HCT116 (cell line): Measurements from ENCODE around the gene DEPDC7. TPM values are rescaled to one million over a fixed set of nuclear protein-coding genes. Genes with fewer than 3 reads are reported as not detected.

Experiments
- ATAC-seq: fragments of 200-7000 bp; cut with Tn5 transposase; 2 replicates; pipeline ENCODE4 v1.9.1; 2020; ENCODE audit warnings: mild to moderate bottlenecking, moderate library complexity
- BruUV-seq: library from RNA; stranded (reverse); fragments of 400-500 nt; replicated peaks from 2 replicates; lab custom pipeline; 2021; lab: Mats Ljungman, UMichigan
- CTCF ChIA-PET: fragments of 300-600 bp; sonication (Branson Sonifier 250); formaldehyde crosslinking; loops from one replicate; lab custom pipeline; 2021; ENCODE audit warnings: antibody characterized with exemption; lab: Charles Lee
- POLR2A ChIA-PET: fragments of 300-600, 350-600 bp; sonication (Branson Sonifier 250); formaldehyde crosslinking; loops from one replicate; lab custom pipeline; 2021; ENCODE audit warnings: antibody characterized with exemption; lab: Charles Lee
- RAD21 ChIA-PET, 2 experiments: fragments of 300-600 bp; sonication (Branson Sonifier 250); formaldehyde crosslinking; loops; one replicate each; lab custom pipeline; 2023; ENCODE audit warnings: low total read pairs in 2 of 2; ENCODE audit not compliant: uncharacterized antibody in 2 of 2, unreplicated experiment in 2 of 2, low non-redundant PET in 1 of 2; lab: Charles Lee
- DNase-seq: peaks from one replicate; pipeline ENCODE4 v3.0.0-alpha.2; 2010; ENCODE audit warnings: low read depth, low spot score
- H2AFZ ChIP-seq: fragments of 200-600 bp; shearing (Covaris generic), sonication (generic); 2 replicates; pipeline ENCODE4 v1.6.1; 2017; ENCODE audit warnings: low read depth, mixed run types, mixed read lengths, antibody characterized with exemption, low read length; ENCODE audit not compliant: poor library complexity, severe bottlenecking
- H3K27ac ChIP-seq: 2 replicates; pipeline ENCODE4 v1.5.1; 2012; ENCODE audit warnings: low read depth, low read length
- H3K27me3 ChIP-seq: fragments of 200-600 bp; sonication (generic); 2 replicates; pipeline ENCODE4 v1.6.1; 2016; ENCODE audit warnings: mixed run types, low read length, mixed read lengths; ENCODE audit not compliant: insufficient read depth
- H3K36me3 ChIP-seq, 2 experiments: fragments of 200-500 bp in 1 of 2; fragments of 200-600 bp in 1 of 2; sonication (Bioruptor generic) in 1 of 2; sonication (generic) in 1 of 2; 2 replicates each; pipeline versions ENCODE4 v1.5.1 to v1.6.1; 2014 to 2016; ENCODE audit warnings: low read length in 2 of 2, inconsistent platforms in 1 of 2, mixed read lengths in 1 of 2, mixed run types in 1 of 2; ENCODE audit not compliant: insufficient read depth in 2 of 2, control insufficient read depth in 1 of 2
- H3K4me1 ChIP-seq, 2 experiments: fragments of 200-600 bp in 1 of 2; sonication (generic) in 1 of 2; 2 replicates each; pipeline versions ENCODE4 v1.5.1 to v1.6.1; 2012 to 2017; ENCODE audit warnings: low read length in 2 of 2, inconsistent platforms in 1 of 2, mild to moderate bottlenecking in 1 of 2, mixed read lengths in 1 of 2, mixed run types in 1 of 2, moderate library complexity in 1 of 2; ENCODE audit not compliant: insufficient read depth in 2 of 2, control insufficient read depth in 1 of 2
- H3K4me2 ChIP-seq: fragments of 200-600 bp; sonication (generic); 2 replicates; pipeline ENCODE4 v1.6.1; 2017; ENCODE audit warnings: mixed run types, low read length, mixed read lengths
- H3K4me3 ChIP-seq, 2 experiments: fragments of 200-600 bp in 1 of 2; sonication (generic) in 1 of 2; replicated peaks in 1 of 2; 2 replicates each; pipeline ENCODE4 v1.5.1; 2011 to 2016; ENCODE audit warnings: low read length in 2 of 2, control low read depth in 1 of 2, low read depth in 1 of 2, mild to moderate bottlenecking in 1 of 2, mixed read lengths in 1 of 2, mixed run types in 1 of 2
- H3K79me2 ChIP-seq: fragments of 200-600 bp; sonication (generic); 2 replicates; pipeline ENCODE4 v1.6.1; 2017; ENCODE audit warnings: mild to moderate bottlenecking, mixed run types, low read length, moderate library complexity, mixed read lengths; ENCODE audit not compliant: insufficient read depth
- H3K9ac ChIP-seq: fragments of 200-600 bp; sonication (generic); 2 replicates; pipeline ENCODE4 v1.6.1; 2016; ENCODE audit warnings: low read length, mixed read lengths
- H3K9me2 ChIP-seq: fragments of 200-600 bp; sonication (generic), shearing (Covaris generic); 2 replicates; pipeline ENCODE4 v1.6.1; 2017; ENCODE audit warnings: mixed run types, mild to moderate bottlenecking, moderate library complexity; ENCODE audit not compliant: insufficient read depth
- H3K9me3 ChIP-seq, 2 experiments: fragments of 200-500 bp in 1 of 2; fragments of 200-600 bp in 1 of 2; sonication (Bioruptor generic) in 1 of 2; sonication (generic) in 1 of 2; 2 replicates each; pipeline ENCODE4 v1.6.1; 2014 to 2017; ENCODE audit warnings: low read length in 2 of 2, mixed read lengths in 2 of 2, inconsistent platforms in 1 of 2, low read depth in 1 of 2, mild to moderate bottlenecking in 1 of 2, mixed run types in 1 of 2, moderate library complexity in 1 of 2; ENCODE audit not compliant: control insufficient read depth in 1 of 2, insufficient read depth in 1 of 2
- H4K20me1 ChIP-seq: fragments of 200-600 bp; sonication (generic), shearing (Covaris generic); 2 replicates; pipeline ENCODE4 v1.6.1; 2017; ENCODE audit warnings: mixed run types, mild to moderate bottlenecking, moderate library complexity; ENCODE audit not compliant: insufficient read depth
- CEBPB ChIP-seq: IDR thresholded peaks from 2 replicates; pipeline ENCODE4 v1.6.1; 2012; ENCODE audit warnings: low read depth
- CTCF ChIP-seq, 3 experiments: fragments of 200-600 bp in 1 of 3; sonication (generic) in 1 of 3; IDR thresholded peaks in 2 of 3; conservative IDR thresholded peaks in 1 of 3; 2 replicates each; pipeline ENCODE4 v1.5.1; 2012 to 2017; ENCODE audit warnings: low read depth in 2 of 3, low read length in 2 of 3, antibody characterized with exemption in 1 of 3, borderline replicate concordance in 1 of 3, control low read depth in 1 of 3, mild to moderate bottlenecking in 1 of 3, mixed read lengths in 1 of 3, mixed run types in 1 of 3, moderate library complexity in 1 of 3; ENCODE audit not compliant: insufficient read depth in 1 of 3
- EZH2phosphoT487 ChIP-seq: fragments of 200-600 bp; IDR thresholded peaks from 2 replicates; pipeline ENCODE4 v1.6.1; 2018; ENCODE audit warnings: antibody characterized with exemption, borderline replicate concordance
- FOSL1 ChIP-seq: IDR thresholded peaks from 2 replicates; pipeline ENCODE4 v1.6.1; 2012; ENCODE audit warnings: low read depth
- POLR2A ChIP-seq: IDR thresholded peaks from 2 replicates; pipeline ENCODE4 v1.7.0; 2011; ENCODE audit warnings: borderline replicate concordance; ENCODE audit not compliant: insufficient read depth, insufficient read length; ENCODE audit errors: extremely low read depth
- POLR2AphosphoS5 ChIP-seq: IDR thresholded peaks from 2 replicates; pipeline ENCODE4 v1.6.1; 2011; ENCODE audit warnings: mild to moderate bottlenecking, low read depth, low read length, moderate library complexity
- SIN3A ChIP-seq: IDR thresholded peaks from 2 replicates; pipeline ENCODE4 v1.6.1; 2012; ENCODE audit warnings: low read depth
- SP1 ChIP-seq: IDR thresholded peaks from 2 replicates; pipeline ENCODE4 v1.6.1; 2012; ENCODE audit warnings: low read depth
- SRF ChIP-seq: IDR thresholded peaks from 2 replicates; pipeline ENCODE4 v1.6.1; 2012; ENCODE audit warnings: low read depth
- YY1 ChIP-seq: IDR thresholded peaks from 2 replicates; pipeline ENCODE4 v1.6.1; 2011; ENCODE audit warnings: low read length, low read depth, moderate library complexity, mild to moderate bottlenecking; ENCODE audit not compliant: insufficient replicate concordance; ENCODE audit errors: extremely low read depth
- ZBTB33 ChIP-seq: IDR thresholded peaks from 2 replicates; pipeline ENCODE4 v1.6.1; 2011; ENCODE audit warnings: mild to moderate bottlenecking, low read length, moderate library complexity; ENCODE audit not compliant: insufficient replicate concordance; ENCODE audit errors: extremely low read depth
- ZNF274 ChIP-seq: fragments of 200-500 bp; sonication (Bioruptor generic); IDR thresholded peaks from 2 replicates; pipeline ENCODE4 v1.6.1; 2014; ENCODE audit warnings: mild to moderate bottlenecking, low read depth, low read length, inconsistent platforms
- intact Hi-C: fragments of 100-400 bp; cut with micrococcal nuclease; formaldehyde crosslinking; loops from 2 replicates; pipeline ENCODE4 v1.10.0; 2022
- total RNA-seq: library from RNA; stranded (reverse); gene quantifications from one replicate; pipeline ENCODE4 v1.2.1, GENCODE V29; 2021; ENCODE audit not compliant: unreplicated experiment
- TF ChIP-seq, protein P1 (sequence below): IDR thresholded peaks from 2 replicates; pipeline ENCODE4 v1.6.1; 2012

DEPDC7 gene
- total RNA-seq, 1 experiment from 2014 or later: 7.3 TPM

- H4K20me1 ChIP-seq: no peaks in the 10 kb centered on the region
- no peak for ATAC-seq
- ChIA-PET RAD21 (no interaction called here), POLR2A (no interaction called here), CTCF (interaction anchor here (1.6 kb wide), 1 partner anchor 22 kb away, joined by 5 read pairs; no protein-coding TSS in a partner anchor)
- intact Hi-C loops: no loop called here
- H3K27me3 ChIP-seq: no peaks in the 10 kb centered on the region
- H3K4me1 ChIP-seq: peaks cover 16 to 40% of the 10 kb centered on the region in 2 experiments
- no peak overlapping the region for H3K27ac ChIP-seq
- H2AFZ ChIP-seq: no peak overlapping the region
- H3K9me3 ChIP-seq: no peaks in the 10 kb centered on the region
- H3K9me2 ChIP-seq: no peaks in the 10 kb centered on the region
- H3K9ac ChIP-seq: no peak overlapping the region
- H3K4me3 ChIP-seq: no peak overlapping the region
- no peak overlapping the region for H3K4me2 ChIP-seq
- H3K79me2 ChIP-seq: no peaks in the 10 kb centered on the region
- no TSS peak for BruUV-seq
- no peak for DNase-seq
- no peaks in the 10 kb centered on the region for H3K36me3 ChIP-seq
- TF ChIP-seq YY1 (no peak), POLR2A (no peak), SP1 (no peak)
- TF ChIP-seq, protein P1, sequence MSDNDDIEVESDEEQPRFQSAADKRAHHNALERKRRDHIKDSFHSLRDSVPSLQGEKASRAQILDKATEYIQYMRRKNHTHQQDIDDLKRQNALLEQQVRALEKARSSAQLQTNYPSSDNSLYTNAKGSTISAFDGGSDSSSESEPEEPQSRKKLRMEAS: no peak
Observed at GRCh38 chr11:33043221-33043830, 27.6 kb downstream of the DEPDC7 start.

GRCh38 chr11:33044285-33044756 lies 28.6 kb downstream of the DEPDC7 start:
- DNase-seq (no peak), ATAC-seq (no peak)
- Histone ChIP-seq H3K27me3 (no peaks in the 10 kb centered on the region), H3K9me3 (no peaks in the 10 kb centered on the region), H3K27ac (no peak overlapping the region), H4K20me1 (no peaks in the 10 kb centered on the region), H3K36me3 (no peaks in the 10 kb centered on the region), H3K79me2 (no peaks in the 10 kb centered on the region), H3K4me1 (peaks cover 16 to 33% of the 10 kb centered on the region in 2 experiments), H3K9me2 (no peaks in the 10 kb centered on the region), H3K4me3 (no peak overlapping the region), H3K9ac (no peak overlapping the region), H2AFZ (no peak overlapping the region), H3K4me2 (no peak overlapping the region)
- intact Hi-C loops: no loop called here
- no TSS peak for BruUV-seq
- ChIA-PET POLR2A (no interaction called here), RAD21 (no interaction called here), CTCF (interaction anchor here (1.6 kb wide), 1 partner anchor 21 kb away, joined by 5 read pairs; no protein-coding TSS in a partner anchor)
- TF ChIP-seq YY1 (no peak), SRF (no peak), SIN3A (no peak), FOSL1 (no peak), ZNF274 (no peak), CTCF (IDR thresholded peaks at IDR 0.05 in 2 of 3, conservative IDR thresholded peaks at IDR 0.05 in 1 of 3; ENCODE audit: borderline replicate concordance in 1 of 3, insufficient read depth in 1 of 3, low read depth in 2 of 3, low read length in 2 of 3) (no peak), EZH2phosphoT487 (no peak), POLR2A (no peak), CEBPB (no peak), POLR2AphosphoS5 (no peak), ZBTB33 (no peak)
